A673 (cell line): ENCODE results near the gene PDPN. TPM values are rescaled to one million over a fixed set of nuclear protein-coding genes. Genes with fewer than 3 reads are reported as not detected.

Source experiments
- BruUV-seq: library from RNA; stranded (reverse); fragments of 400-500 nt; replicated peaks from 2 replicates; lab custom pipeline; 2021; lab: Mats Ljungman, UMichigan
- CTCF ChIA-PET: fragments of 300-600 bp; sonication (Branson Sonifier 250); formaldehyde crosslinking; loops from one replicate; lab custom pipeline; 2022; ENCODE audit warnings: antibody characterized with exemption; lab: Charles Lee
- POLR2A ChIA-PET: fragments of 300-600 bp; sonication (Branson Sonifier 250); formaldehyde crosslinking; loops from one replicate; lab custom pipeline; 2022; ENCODE audit warnings: antibody characterized with exemption; ENCODE audit not compliant: low non-redundant PET; lab: Charles Lee
- DNase-seq: peaks from one replicate; pipeline ENCODE4 v3.0.0-alpha.2; 2015; ENCODE audit warnings: low spot score
- H3K27ac ChIP-seq: fragments of 200-600 bp; sonication (generic); 2 replicates; pipeline ENCODE4 v1.5.1; 2016; ENCODE audit warnings: mixed run types, low read depth, mild to moderate bottlenecking, mixed read lengths, antibody characterized with exemption, low read length; ENCODE audit not compliant: poor library complexity, severe bottlenecking
- H3K27me3 ChIP-seq: fragments of 200-600 bp; sonication (generic); replicated peaks from 2 replicates; pipeline ENCODE4 v1.6.1; 2017; ENCODE audit warnings: mixed run types, low read depth, mild to moderate bottlenecking, mixed read lengths, antibody characterized with exemption, low read length; ENCODE audit not compliant: insufficient read depth, poor library complexity
- H3K36me3 ChIP-seq: fragments of 200-600 bp; sonication (generic); 2 replicates; pipeline ENCODE4 v1.6.1; 2016; ENCODE audit warnings: mixed run types, mild to moderate bottlenecking, mixed read lengths, antibody characterized with exemption, low read length; ENCODE audit not compliant: insufficient read depth, poor library complexity, severe bottlenecking
- H3K4me1 ChIP-seq: fragments of 200-600 bp; sonication (generic); 2 replicates; pipeline ENCODE4 v1.6.1; 2017; ENCODE audit warnings: mixed run types, mild to moderate bottlenecking, mixed read lengths, antibody characterized with exemption, low read length; ENCODE audit not compliant: insufficient read depth, poor library complexity, severe bottlenecking
- H3K4me3 ChIP-seq: fragments of 200-600 bp; sonication (generic); 2 replicates; pipeline ENCODE4 v1.5.1; 2016; ENCODE audit warnings: low read depth, mixed run types, mild to moderate bottlenecking, mixed read lengths, low read length; ENCODE audit not compliant: poor library complexity, severe bottlenecking
- H3K9me3 ChIP-seq: fragments of 200-600 bp; sonication (generic); 2 replicates; pipeline ENCODE4 v1.6.1; 2016; ENCODE audit warnings: mixed run types, low read depth, mild to moderate bottlenecking, mixed read lengths, antibody characterized with exemption, low read length; ENCODE audit not compliant: poor library complexity, severe bottlenecking
- CTCF ChIP-seq: fragments of 300-800, 200-600 bp; sonication (generic); conservative IDR thresholded peaks from 2 replicates; pipeline ENCODE4 v1.5.1; 2017; ENCODE audit warnings: low read depth, mild to moderate bottlenecking, antibody characterized with exemption, low read length, moderate library complexity, mixed read lengths
- EZH2 ChIP-seq: fragments of 200-600 bp; sonication (generic); IDR thresholded peaks from 2 replicates; pipeline ENCODE4 v1.6.1; 2017; ENCODE audit warnings: borderline replicate concordance, low read depth, mild to moderate bottlenecking, mixed read lengths, antibody characterized with exemption, low read length; ENCODE audit not compliant: poor library complexity, severe bottlenecking
- intact Hi-C: fragments of 100-400 bp; cut with micrococcal nuclease; formaldehyde crosslinking; loops from one replicate; pipeline ENCODE4 v1.10.0; 2022; ENCODE audit not compliant: unreplicated experiment
- total RNA-seq: library from RNA; stranded (reverse); gene quantifications from 2 replicates; pipeline ENCODE4 v1.2.3, GENCODE V29; 2021

The PDPN gene
- total RNA-seq, 1 experiment from 2014 or later, result 30.2 TPM

- H3K4me3 ChIP-seq, result no peak overlapping the region
- ChIA-PET CTCF (no interaction called here), POLR2A (no interaction called here)
- peaks cover 8% of the 10 kb centered on the region for H3K4me1 ChIP-seq
- no peak overlapping the region for H3K27ac ChIP-seq
- intact Hi-C loops, result no loop called here
- H3K36me3 ChIP-seq, result no peaks in the 10 kb centered on the region
- no peak for TF ChIP-seq CTCF
- no peak for TF ChIP-seq EZH2
- no peaks in the 10 kb centered on the region for H3K27me3 ChIP-seq
- no TSS peak for BruUV-seq
- no peak for DNase-seq
- H3K9me3 ChIP-seq, result no peaks in the 10 kb centered on the region
Observed at GRCh38 chr1:13590486-13590885, 6.9 kb downstream of the PDPN start.

GRCh38 chr1:13593511-13594131 lies 10.0 kb downstream of the PDPN start:
- no TSS peak for BruUV-seq
- ChIA-PET POLR2A (no interaction called here), CTCF (no interaction called here)
- Histone ChIP-seq H3K4me1 (no peaks in the 10 kb centered on the region), H3K27ac (no peak overlapping the region), H3K36me3 (no peaks in the 10 kb centered on the region), H3K9me3 (no peaks in the 10 kb centered on the region), H3K4me3 (no peak overlapping the region), H3K27me3 (no peaks in the 10 kb centered on the region)
- intact Hi-C loops, result no loop called here
- TF ChIP-seq CTCF (no peak), EZH2 (no peak)
- no peak for DNase-seq

- TF ChIP-seq EZH2, result no peak
- no peak for TF ChIP-seq CTCF
Observed at GRCh38 chr1:13595411-13595810, 11.8 kb downstream of the PDPN start.

More at GRCh38 chr1:13595411-13595810, 11.8 kb downstream of the PDPN start:
- no peak overlapping the region for H3K4me3 ChIP-seq
- H3K36me3 ChIP-seq, result no peaks in the 10 kb centered on the region
- intact Hi-C loops, result no loop called here
- CTCF ChIA-PET, result no interaction called here
- no TSS peak for BruUV-seq
- no peaks in the 10 kb centered on the region for H3K27me3 ChIP-seq
- H3K27ac ChIP-seq, result no peak overlapping the region
- H3K9me3 ChIP-seq, result no peaks in the 10 kb centered on the region
- POLR2A ChIA-PET, result interaction anchor here (0.6 kb wide), 1 partner anchor 337 kb away, joined by 3 read pairs; no protein-coding TSS in a partner anchor
- no peaks in the 10 kb centered on the region for H3K4me1 ChIP-seq
- DNase-seq, result no peak
